ENCODE data around the gene TDO2.

The TDO2 gene

GRCh38 chr4:155900381-155900780, 3.1 kb upstream of the TDO2 start:
- TF ChIP-seq, protein P1, sequence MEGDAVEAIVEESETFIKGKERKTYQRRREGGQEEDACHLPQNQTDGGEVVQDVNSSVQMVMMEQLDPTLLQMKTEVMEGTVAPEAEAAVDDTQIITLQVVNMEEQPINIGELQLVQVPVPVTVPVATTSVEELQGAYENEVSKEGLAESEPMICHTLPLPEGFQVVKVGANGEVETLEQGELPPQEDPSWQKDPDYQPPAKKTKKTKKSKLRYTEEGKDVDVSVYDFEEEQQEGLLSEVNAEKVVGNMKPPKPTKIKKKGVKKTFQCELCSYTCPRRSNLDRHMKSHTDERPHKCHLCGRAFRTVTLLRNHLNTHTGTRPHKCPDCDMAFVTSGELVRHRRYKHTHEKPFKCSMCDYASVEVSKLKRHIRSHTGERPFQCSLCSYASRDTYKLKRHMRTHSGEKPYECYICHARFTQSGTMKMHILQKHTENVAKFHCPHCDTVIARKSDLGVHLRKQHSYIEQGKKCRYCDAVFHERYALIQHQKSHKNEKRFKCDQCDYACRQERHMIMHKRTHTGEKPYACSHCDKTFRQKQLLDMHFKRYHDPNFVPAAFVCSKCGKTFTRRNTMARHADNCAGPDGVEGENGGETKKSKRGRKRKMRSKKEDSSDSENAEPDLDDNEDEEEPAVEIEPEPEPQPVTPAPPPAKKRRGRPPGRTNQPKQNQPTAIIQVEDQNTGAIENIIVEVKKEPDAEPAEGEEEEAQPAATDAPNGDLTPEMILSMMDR (IDR thresholded peaks at IDR 0.05; ENCODE audit: low read depth, low read length): no peak
- DNase-seq: no peak
- H3K27me3 ChIP-seq (ENCODE audit: insufficient read depth, low read depth, severe bottlenecking): no peaks in the 10 kb centered on the region
- H3K27ac ChIP-seq: no peak overlapping the region
- peaks cover 2% of the 10 kb centered on the region for H3K9me3 ChIP-seq (ENCODE audit: severe bottlenecking)
- H3K4me3 ChIP-seq (ENCODE audit: low read depth, low read length): no peak overlapping the region
- no peaks in the 10 kb centered on the region for H3K36me3 ChIP-seq

DNA sequence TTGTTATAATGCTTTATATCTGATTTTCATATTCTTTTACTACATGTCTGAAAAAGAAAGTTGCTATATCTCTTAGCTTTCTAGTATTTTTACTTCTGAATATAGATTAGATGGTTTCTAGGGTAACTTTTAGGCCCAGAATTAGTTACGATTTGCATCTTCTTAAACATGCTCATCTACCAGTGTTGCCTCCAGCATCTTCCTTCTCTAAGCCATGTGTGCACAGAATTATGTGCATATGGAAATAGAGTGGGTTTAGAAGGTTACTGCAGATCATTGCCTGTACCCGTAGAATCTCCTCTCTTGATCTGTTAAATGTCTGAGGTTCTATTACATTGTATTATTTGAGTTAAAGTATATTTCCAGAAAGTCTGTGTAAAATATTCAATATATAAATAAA, 2.5 kb upstream of the TDO2 start:
- H3K36me3 ChIP-seq: no peaks in the 10 kb centered on the region
- no peaks in the 10 kb centered on the region for H3K27me3 ChIP-seq (ENCODE audit: insufficient read depth, low read depth, severe bottlenecking)
- no peak overlapping the region for H3K4me3 ChIP-seq (ENCODE audit: low read depth, low read length)
- TF ChIP-seq, protein P1 (IDR thresholded peaks at IDR 0.05; ENCODE audit: low read depth, low read length): no peak
- DNase-seq: no peak
- H3K9me3 ChIP-seq (ENCODE audit: severe bottlenecking): peaks cover 2% of the 10 kb centered on the region
- no peak overlapping the region for H3K27ac ChIP-seq

DNA sequence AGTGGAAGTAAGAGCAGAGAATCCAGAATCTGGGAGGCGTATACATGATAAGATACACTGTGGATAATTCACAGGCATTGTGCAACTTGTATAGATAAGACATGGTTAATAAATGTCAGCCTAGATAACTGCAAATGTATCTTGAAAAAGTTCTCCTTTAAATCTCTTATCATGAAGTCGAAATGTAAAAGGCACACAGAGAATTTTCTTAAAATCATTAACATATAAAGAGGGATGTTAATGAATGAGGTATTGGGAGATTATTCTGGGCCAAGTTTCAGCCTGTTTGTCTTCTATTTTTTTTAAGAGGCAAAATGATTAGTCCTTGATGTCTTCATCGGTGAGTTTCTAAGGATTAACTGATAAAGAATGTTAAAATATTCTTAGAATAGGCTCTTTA, 835 bp downstream of the TDO2 start:
- H3K9me3 ChIP-seq (ENCODE audit: severe bottlenecking): no peaks in the 10 kb centered on the region
- H3K4me3 ChIP-seq (ENCODE audit: low read depth, low read length): no peak overlapping the region
- no peaks in the 10 kb centered on the region for H3K27me3 ChIP-seq (ENCODE audit: insufficient read depth, low read depth, severe bottlenecking)
- TF ChIP-seq, protein P1 (IDR thresholded peaks at IDR 0.05; ENCODE audit: low read depth, low read length): no peak
- no peak for DNase-seq
- H3K36me3 ChIP-seq: no peaks in the 10 kb centered on the region
- no peak overlapping the region for H3K27ac ChIP-seq

GRCh38 chr4:155906554-155907247, 3.2 kb downstream of the TDO2 start:
- H3K27ac ChIP-seq: no peak overlapping the region
- TF ChIP-seq, protein P1 (IDR thresholded peaks at IDR 0.05; ENCODE audit: low read depth, low read length): no peak
- H3K27me3 ChIP-seq (ENCODE audit: insufficient read depth, low read depth, severe bottlenecking): no peaks in the 10 kb centered on the region
- no peaks in the 10 kb centered on the region for H3K9me3 ChIP-seq (ENCODE audit: severe bottlenecking)
- DNase-seq: no peak
- H3K4me3 ChIP-seq (ENCODE audit: low read depth, low read length): no peak overlapping the region
- no peaks in the 10 kb centered on the region for H3K36me3 ChIP-seq

DNA sequence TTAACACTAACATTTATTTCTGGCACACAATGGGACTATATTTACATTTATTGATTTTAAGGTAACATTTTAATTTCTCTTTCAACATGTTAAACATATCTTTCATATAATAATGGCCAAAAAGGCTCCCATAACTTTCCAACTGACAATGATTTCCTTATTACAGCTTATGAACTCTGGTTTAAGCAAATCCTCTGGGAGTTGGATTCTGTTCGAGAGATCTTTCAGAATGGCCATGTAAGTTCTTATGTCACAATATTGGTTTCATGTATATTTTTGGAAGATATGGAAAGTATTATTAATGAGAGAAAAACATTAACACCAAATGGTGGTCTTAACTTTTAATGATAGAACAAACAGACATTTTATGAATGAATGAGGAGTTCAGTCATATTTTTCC, 4.1 kb downstream of the TDO2 start:
- Histone ChIP-seq H3K9me3 (ENCODE audit: severe bottlenecking) (no peaks in the 10 kb centered on the region), H3K4me3 (ENCODE audit: low read depth, low read length) (no peak overlapping the region), H3K27me3 (ENCODE audit: insufficient read depth, low read depth, severe bottlenecking) (no peaks in the 10 kb centered on the region), H3K27ac (no peak overlapping the region), H3K36me3 (no peaks in the 10 kb centered on the region)
- TF ChIP-seq, protein P1 (IDR thresholded peaks at IDR 0.05; ENCODE audit: low read depth, low read length): no peak
- DNase-seq: no peak

Measured in WERI-Rb-1 (cell line).